H1 (cell line): Measurements from ENCODE around the gene TOM1L2. TPM values are rescaled to one million over a fixed set of nuclear protein-coding genes. Genes with fewer than 3 reads are reported as not detected.

Source experiments
- CBX8 ChIP-seq: fragments of 300-800, 300-1000 bp; sonication (generic); IDR thresholded peaks from 2 replicates; pipeline ENCODE4 v1.7.1; 2016; ENCODE audit warnings: low read depth, low read length, borderline replicate concordance
- CHD2 ChIP-seq: IDR thresholded peaks from 2 replicates; pipeline ENCODE4 v1.6.1; 2012; ENCODE audit warnings: low read length, improper control_type of control experiment
- CHD7 ChIP-seq: fragments of 300-600 bp; sonication (generic); IDR thresholded peaks from 2 replicates; pipeline ENCODE4 v1.7.1; 2012; ENCODE audit warnings: low read length, moderate library complexity, mild to moderate bottlenecking, inconsistent platforms; ENCODE audit not compliant: insufficient replicate concordance
- E2F6 ChIP-seq: IDR thresholded peaks from 2 replicates; pipeline ENCODE4 v1.6.1; 2012; ENCODE audit warnings: inconsistent platforms
- SUZ12 ChIP-seq: fragments of 200-600 bp; sonication (generic); IDR thresholded peaks from 2 replicates; pipeline ENCODE4 v1.6.1; 2012; ENCODE audit warnings: mild to moderate bottlenecking, inconsistent platforms, low read length, moderate library complexity, mixed read lengths
- YY1 ChIP-seq: IDR thresholded peaks from 2 replicates; pipeline ENCODE4 v1.6.1; 2011; ENCODE audit warnings: low read depth, mild to moderate bottlenecking, low read length
- polyA plus RNA-seq, 7 experiments: library from polyadenylated mRNA; depleted of rRNA in 3 of 7; stranded (reverse) in 5 of 7; unstranded in 2 of 7; fragments of >200 nt in 5 of 7; fragments of 200-250 nt in 2 of 7; gene quantifications; 1 replicate in 5 of 7; 2 replicates in 1 of 7; 4 replicates in 1 of 7; pipeline versions ENCODE4 v1.2.1 to v1.2.3, GENCODE V29; 2011 to 2013; ENCODE audit warnings: missing spikeins in 2 of 7, mixed read lengths in 2 of 7
- total RNA-seq: library from RNA; stranded (reverse); fragmentation: NEBNext Ultra II Directional; extraction: Animal tissue kit (Norgen Biotek cat#: 25700); gene quantifications from 2 replicates; pipeline ENCODE4 v1.2.1, GENCODE V29; 2021

The TOM1L2 gene
- total and polyA plus RNA-seq, 2 of the 8 experiments (the other 6 are each of a cell fraction or from before 2014, with no cell fraction given), result 2.0 to 3.4 TPM

GRCh38 chr17:17856386-17856785 is 115.8 kb downstream of the TOM1L2 start (continued):
- no peak for TF ChIP-seq CHD7
- no peak for TF ChIP-seq CBX8
- no peak for TF ChIP-seq SUZ12
- TF ChIP-seq CHD2, result no peak
- TF ChIP-seq YY1, result no peak
- TF ChIP-seq E2F6, result no peak
